ENCODE data around the gene CFAP410.
"Not testable (repeated sequence)": the region's sequence is repeated elsewhere in the genome, so short reads cannot be mapped to it uniquely, and the experiment has no call there.

Gene CFAP410

DNA sequence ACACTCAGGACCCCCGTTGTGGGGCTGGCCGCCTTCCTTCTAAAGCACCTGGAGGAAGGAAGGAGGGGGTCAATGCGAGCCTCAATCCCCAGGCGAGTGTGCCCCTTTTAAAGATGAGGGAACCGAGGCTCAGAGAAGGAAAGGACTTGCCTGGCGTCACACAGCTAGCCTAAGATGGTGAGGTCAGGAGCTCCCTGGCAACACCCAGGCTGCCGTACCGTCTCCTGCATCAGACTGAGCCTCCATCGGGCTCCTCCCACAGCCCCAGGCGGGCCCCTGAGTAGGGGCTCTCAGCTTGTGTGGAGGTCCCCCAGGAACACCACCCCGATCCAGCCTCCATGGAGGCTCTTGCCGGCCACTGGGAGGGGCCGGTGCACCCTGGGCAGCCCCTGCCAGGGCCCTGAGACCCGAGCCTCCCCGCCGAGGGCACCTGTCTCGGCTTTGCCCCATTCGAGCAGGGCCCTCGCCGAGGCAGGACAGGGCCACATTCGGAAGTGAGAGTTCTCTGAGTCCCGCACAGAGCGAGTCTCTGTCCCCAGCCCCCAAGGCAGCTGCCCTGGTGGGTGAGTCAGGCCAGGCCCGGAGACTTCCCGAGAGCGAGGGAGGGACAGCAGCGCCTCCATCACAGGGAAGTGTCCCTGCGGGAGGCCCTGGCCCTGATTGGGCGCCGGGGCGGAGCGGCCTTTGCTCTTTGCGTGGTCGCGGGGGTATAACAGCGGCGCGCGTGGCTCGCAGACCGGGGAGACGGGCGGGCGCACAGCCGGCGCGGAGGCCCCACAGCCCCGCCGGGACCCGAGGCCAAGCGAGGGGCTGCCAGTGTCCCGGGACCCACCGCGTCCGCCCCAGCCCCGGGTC lies 53.8 kb downstream of the CFAP410 start, which contains the start of gene AIRE:
Gene AIRE, plus strand, starts transcription at position 739 of the 855 bp plus-strand sequence. CDS start 131 bp downstream, outside the sequence.
- no peak for DNase-seq (ENCODE audit: low read depth)

DNA sequence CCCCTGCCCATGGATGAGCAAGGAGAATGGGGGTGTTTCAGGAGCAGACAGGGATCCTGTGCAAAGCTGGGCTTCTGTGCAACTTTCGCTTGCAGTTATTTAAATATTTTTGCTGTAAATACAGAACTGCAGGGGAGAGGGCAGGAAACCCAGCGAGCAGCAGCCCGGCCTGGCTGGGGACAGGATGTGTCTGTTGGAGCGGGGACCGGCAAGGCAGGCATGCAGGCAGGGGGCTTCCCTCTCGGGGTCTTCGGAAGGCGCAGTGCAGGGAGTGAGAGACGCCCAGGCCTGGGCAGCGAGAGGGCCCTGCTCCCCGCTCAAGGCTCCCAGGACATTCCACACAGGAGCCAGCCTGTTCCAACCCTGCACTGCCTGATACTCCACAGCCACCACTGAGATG lies 55.2 kb downstream of the CFAP410 start:
- no peak for DNase-seq (ENCODE audit: low read depth)

DNA sequence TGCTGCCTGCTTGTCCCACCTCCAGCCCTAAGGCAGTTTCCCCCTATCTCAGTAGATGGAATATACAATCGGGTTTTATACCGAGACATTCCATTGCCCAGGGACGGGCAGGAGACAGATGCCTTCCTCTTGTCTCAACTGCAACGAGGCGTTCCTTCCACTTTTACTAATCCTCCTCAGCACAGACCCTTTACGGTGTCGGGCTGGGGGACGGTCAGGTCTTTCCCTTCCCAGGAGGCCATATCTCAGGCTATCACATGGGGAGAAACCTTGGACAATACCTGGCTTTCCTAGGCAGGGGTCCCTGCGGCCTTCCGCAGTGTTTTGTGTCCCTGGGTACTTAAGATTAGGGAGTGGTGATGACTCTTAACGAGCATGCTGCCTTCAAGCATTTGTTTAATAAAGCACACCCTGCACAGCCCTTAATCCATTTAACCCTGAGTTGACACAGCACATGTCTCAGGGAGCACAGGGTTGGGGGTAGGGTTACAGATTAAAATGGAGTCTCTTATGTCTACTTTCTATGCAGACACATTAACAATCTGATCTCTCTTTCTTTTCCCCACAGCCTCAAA lies 55.9 kb downstream of the CFAP410 start:
- not testable (repeated sequence) for DNase-seq (ENCODE audit: low read depth)

DNA sequence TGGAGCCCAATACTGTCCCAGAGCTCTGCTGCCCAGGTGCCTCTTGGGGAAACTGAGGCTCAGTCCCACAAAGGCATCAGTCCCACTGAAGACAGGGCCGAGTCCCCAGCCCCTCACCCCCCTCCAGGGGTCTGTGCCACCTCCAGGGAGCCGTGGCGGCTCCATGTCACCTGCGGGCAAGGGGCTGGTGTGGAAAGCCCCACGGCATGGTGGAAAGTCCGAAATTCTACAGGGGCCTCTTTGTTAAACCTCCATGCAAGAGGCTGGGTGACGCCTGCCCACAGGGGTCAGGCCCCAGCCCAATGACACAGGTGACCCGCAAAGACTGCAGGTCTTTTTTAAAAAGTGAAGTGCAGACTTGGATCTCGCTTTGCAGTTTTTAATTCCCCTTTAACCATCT lies 56.8 kb downstream of the CFAP410 start:
- no peak for DNase-seq (ENCODE audit: low read depth)

GRCh38 chr21:44281801-44282200 lies 57.4 kb downstream of the CFAP410 start:
- no peak for DNase-seq (ENCODE audit: low read depth)

GRCh38 chr21:44279354-44280260 lies 59.6 kb downstream of the CFAP410 start:
- no peak for DNase-seq (ENCODE audit: low read depth)
